Lower leg skin (tissue), 3 donors: Measurements from ENCODE around the gene CWH43.

Experiments
- CTCF ChIP-seq, 3 donors: fragments of 450-650 bp; IDR thresholded peaks; one replicate each; pipeline ENCODE4 v1.5.1; 2016; ENCODE audit warnings: antibody characterized with exemption in 3 of 3, mild to moderate bottlenecking in 3 of 3, moderate library complexity in 2 of 3
- POLR2A ChIP-seq, 2 donors: fragments of 450-650 bp; IDR thresholded peaks; one replicate each; pipeline ENCODE4 v1.6.1; 2016 to 2017; ENCODE audit warnings: antibody characterized with exemption in 2 of 2, mild to moderate bottlenecking in 1 of 2, moderate library complexity in 1 of 2

GRCh38 chr4:49063670-49064069 is 77.6 kb downstream of the CWH43 start:
- TF ChIP-seq POLR2A (IDR thresholded peaks at IDR 0.05) (no peak), CTCF (IDR thresholded peaks at IDR 0.05) (no peak)
